HepG2 (cell line): ENCODE data around the gene CCNJL. TPM values are rescaled to one million over a fixed set of nuclear protein-coding genes. Genes with fewer than 3 reads are reported as not detected.
A peak's percentile ranks its signal among the peaks of the same experiment; 100 is the strongest.

Experiments used
- ATAC-seq: fragments of 200-7000 bp; cut with Tn5 transposase; 3 replicates; pipeline ENCODE4 v1.9.1; 2020; ENCODE audit warnings: mild to moderate bottlenecking, moderate library complexity
- BruUV-seq: library from RNA; stranded (reverse); fragments of 400-500 nt; replicated peaks from 2 replicates; lab custom pipeline; 2021; lab: Mats Ljungman, UMichigan
- CTCF ChIA-PET: fragments of 300-600 bp; formaldehyde crosslinking; extraction: SDS; loops from one replicate; lab custom pipeline; 2021; ENCODE audit warnings: low total read pairs, inconsistent platforms, low intra/inter-chr PET ratio; lab: Yijun Ruan, JAX
- POLR2A ChIA-PET: fragments of 350-600 bp; sonication (Branson Sonifier 250); formaldehyde crosslinking; loops from one replicate; lab custom pipeline; 2020; ENCODE audit warnings: antibody characterized with exemption, inconsistent platforms; lab: Yijun Ruan, JAX
- DNase-seq: peaks from one replicate; pipeline ENCODE4 v3.0.0-alpha.2; 2015; ENCODE audit warnings: low spot score
- FAIRE-seq: peaks from 3 replicates; lab custom pipeline; 2011; peaks lifted over from hg19 to GRCh38; lab: Jason Lieb, UNC
- H2AFZ ChIP-seq: one replicate; pipeline ENCODE4 v1.6.1; 2011; ENCODE audit warnings: low read length, inconsistent platforms
- H3K27ac ChIP-seq: fragments of 300-600 bp; 3 replicates; pipeline ENCODE4 v1.8.0; 2011; ENCODE audit warnings: mixed run types, mild to moderate bottlenecking, mixed read lengths, low read length, inconsistent platforms; ENCODE audit not compliant: insufficient read depth; ENCODE audit errors: extremely low read length
- H3K27me3 ChIP-seq, 2 experiments: fragments of 200-600 bp in 1 of 2; 2 replicates in 1 of 2; 3 replicates in 1 of 2; pipeline versions ENCODE4 v1.6.0 to v1.8.0; 2011; ENCODE audit warnings: low read length in 2 of 2, mild to moderate bottlenecking in 2 of 2, moderate library complexity in 2 of 2, inconsistent platforms in 1 of 2; ENCODE audit not compliant: insufficient read depth in 2 of 2, control insufficient read depth in 1 of 2
- H3K36me3 ChIP-seq, 2 experiments: fragments of 200-600 bp in 1 of 2; replicated peaks in 1 of 2; 2 replicates in 1 of 2; 3 replicates in 1 of 2; pipeline versions ENCODE4 v1.5.1 to v1.8.0; 2011; ENCODE audit warnings: low read length in 2 of 2, inconsistent platforms in 1 of 2; ENCODE audit not compliant: insufficient read depth in 2 of 2, control insufficient read depth in 1 of 2
- H3K4me1 ChIP-seq: 2 replicates; pipeline ENCODE4 v1.5.1; 2012; ENCODE audit warnings: low read length, inconsistent platforms; ENCODE audit not compliant: insufficient read depth
- H3K4me2 ChIP-seq: 2 replicates; pipeline ENCODE4 v1.6.0; 2011; ENCODE audit warnings: low read depth, low read length, inconsistent platforms
- H3K4me3 ChIP-seq, 3 experiments: fragments of 200-600 bp in 1 of 3; sonication (generic), shearing (Covaris generic) in 1 of 3; replicated peaks in 1 of 3; 2 replicates each; pipeline ENCODE4 v1.5.1; 2011 to 2016; ENCODE audit warnings: low read length in 3 of 3, inconsistent platforms in 2 of 3, low read depth in 2 of 3, mild to moderate bottlenecking in 2 of 3, control low read depth in 1 of 3, mixed read lengths in 1 of 3; ENCODE audit not compliant: insufficient read depth in 1 of 3
- H3K79me2 ChIP-seq: one replicate; pipeline ENCODE4 v1.6.1; 2011; ENCODE audit warnings: low read length, inconsistent platforms; ENCODE audit not compliant: insufficient read depth
- H3K9ac ChIP-seq: 2 replicates; pipeline ENCODE4 v1.6.0; 2011; ENCODE audit warnings: mild to moderate bottlenecking, low read depth, low read length, inconsistent platforms; ENCODE audit not compliant: insufficient read depth
- H3K9me3 ChIP-seq: 2 replicates; pipeline ENCODE4 v1.5.1; 2012; ENCODE audit warnings: mild to moderate bottlenecking, low read length
- H4K20me1 ChIP-seq: 2 replicates; pipeline ENCODE4 v1.6.0; 2011; ENCODE audit warnings: inconsistent platforms, mild to moderate bottlenecking, low read length, moderate library complexity; ENCODE audit not compliant: insufficient read depth
- CEBPG ChIP-seq: IDR thresholded peaks from 2 replicates; pipeline ENCODE4 v1.6.1; 2016
- CSRNP1 ChIP-seq: sonication (generic); formaldehyde crosslinking; IDR thresholded peaks from 2 replicates; pipeline ENCODE4 v1.8.1; 2023; ENCODE audit warnings: mild to moderate bottlenecking, missing genetic modification reagents
- FOXK1 ChIP-seq: sonication (generic); formaldehyde crosslinking; IDR thresholded peaks from 2 replicates; pipeline ENCODE4 v1.4.0; 2020; ENCODE audit warnings: low read depth, missing genetic modification reagents, borderline replicate concordance
- HMGXB4 ChIP-seq, 2 experiments: sonication (generic) in 1 of 2; formaldehyde crosslinking in 1 of 2; IDR thresholded peaks; 2 replicates each; pipeline versions ENCODE4 v1.4.0 to v1.6.1; 2018 to 2020; ENCODE audit warnings: missing genetic modification reagents in 2 of 2, borderline replicate concordance in 1 of 2, low read depth in 1 of 2, mild to moderate bottlenecking in 1 of 2, missing biosample characterization in 1 of 2
- HOXD1 ChIP-seq: sonication (generic); formaldehyde crosslinking; IDR thresholded peaks from 2 replicates; pipeline ENCODE4 v1.5.0; 2020; ENCODE audit warnings: missing genetic modification reagents
- IRF1 ChIP-seq: sonication (generic); formaldehyde crosslinking; IDR thresholded peaks from 2 replicates; pipeline ENCODE4 v1.4.0; 2020; ENCODE audit warnings: low read depth, mild to moderate bottlenecking, missing genetic modification reagents
- KLF11 ChIP-seq: IDR thresholded peaks from 2 replicates; pipeline ENCODE4 v1.6.1; 2016; ENCODE audit warnings: missing compliant biosample characterization
- NR2C2 ChIP-seq: sonication (generic); formaldehyde crosslinking; IDR thresholded peaks from 2 replicates; pipeline ENCODE4 v1.4.0; 2020; ENCODE audit warnings: missing genetic modification reagents, mild to moderate bottlenecking, moderate library complexity, borderline replicate concordance
- ZNF12 ChIP-seq: sonication (generic); formaldehyde crosslinking; IDR thresholded peaks from 2 replicates; pipeline ENCODE4 v1.5.0; 2020; ENCODE audit warnings: missing genetic modification reagents
- ZNF501 ChIP-seq: sonication (generic); formaldehyde crosslinking; IDR thresholded peaks from 2 replicates; pipeline ENCODE4 v1.5.1; 2020; ENCODE audit warnings: mild to moderate bottlenecking, moderate library complexity, missing genetic modification reagents
- ZNF577 ChIP-seq: sonication (generic); formaldehyde crosslinking; IDR thresholded peaks from 2 replicates; pipeline ENCODE4 v1.4.0; 2020; ENCODE audit warnings: mild to moderate bottlenecking, low read depth, missing genetic modification reagents, borderline replicate concordance
- ZNF646 ChIP-seq: sonication (generic); formaldehyde crosslinking; IDR thresholded peaks from 2 replicates; pipeline ENCODE4 v1.9.0; 2021; ENCODE audit warnings: mild to moderate bottlenecking, missing genetic modification reagents
- WGBS: methylation state at CpG from one replicate; pipeline ENCODE4 v1.1.6; 2017; ENCODE audit warnings: low lambda C conversion rate; 5-methylcytosine and 5-hydroxymethylcytosine counted together
- in situ Hi-C: cut with HindIII; loops from 2 replicates; pipeline ENCODE4 v1.10.0; 2017; ENCODE audit warnings: low pct_unique_long_range_greater_than_20kb; ENCODE audit not compliant: extremely low pct_ligation_motif_present
- intact Hi-C: fragments of 100-400 bp; cut with micrococcal nuclease; formaldehyde crosslinking; loops from one replicate; pipeline ENCODE4 v1.10.0; 2022; ENCODE audit not compliant: unreplicated experiment
- polyA plus RNA-seq, 8 experiments: library from polyadenylated mRNA; depleted of rRNA in 3 of 8; stranded (reverse) in 7 of 8; unstranded in 1 of 8; fragments of >200 nt; fragmentation: Illumina TruSeq in 4 of 8; extraction: Trizol in 4 of 8; gene quantifications; 2 replicates each; pipeline versions ENCODE4 v1.2.1 to v1.2.3, GENCODE V29; 2011 to 2016; ENCODE audit warnings: low read depth in 4 of 8, missing spikeins in 1 of 8, mixed read lengths in 1 of 8; ENCODE audit not compliant: insufficient read depth in 1 of 8
- total RNA-seq, 5 experiments: library from RNA; depleted of rRNA; stranded (reverse); fragments of >200 nt; fragmentation: Illumina TruSeq; extraction: Trizol; gene quantifications; 2 replicates each; pipeline ENCODE4 v1.2.3, GENCODE V29; 2016; ENCODE audit warnings: low read depth in 1 of 5

The CCNJL gene
- total and polyA plus RNA-seq, 2 of the 13 experiments (the other 11 are each of a cell fraction or from before 2014, with no cell fraction given): 1.6 to 4.4 TPM

GRCh38 chr5:160260006-160260775, 52.2 kb downstream of the CCNJL start:
- in situ Hi-C loops: no loop called here
- ChIA-PET POLR2A (no interaction called here), CTCF (no interaction called here)
- intact Hi-C loops: loop anchor here (5.0 kb wide), 1 partner anchor 57 kb away; no protein-coding TSS in a partner anchor
- Histone ChIP-seq H3K79me2 (no peaks in the 10 kb centered on the region), H3K27ac (no peak overlapping the region), H2AFZ (no peak overlapping the region), H3K9me3 (no peaks in the 10 kb centered on the region), H3K4me3 (no peak overlapping the region), H4K20me1 (no peaks in the 10 kb centered on the region), H3K36me3 (no peaks in the 10 kb centered on the region), H3K9ac (no peak overlapping the region), H3K4me1 (peaks cover 35% of the 10 kb centered on the region), H3K4me2 (0 out of 2 replicates have a peak overlapping the region, but pooled peaks have one; percentile 71), H3K27me3 (no peaks in the 10 kb centered on the region)
- ATAC-seq (peak; percentile 5; the same call in 1 of the 3 replicates), DNase-seq (no peak), FAIRE-seq (no peak)
- no TSS peak for BruUV-seq
- WGBS: 78% methylated on average over 13 of the region's 14 CpGs
- TF ChIP-seq HMGXB4 (CRISPR knock-in tag; IDR thresholded peaks at IDR 0.05; ENCODE audit: borderline replicate concordance in 1 of 2, low read depth in 1 of 2): no peak
- no peak for TF ChIP-seq IRF1 (CRISPR knock-in tag)
- no peak for TF ChIP-seq ZNF577 (CRISPR knock-in tag)
- no peak for TF ChIP-seq HOXD1 (CRISPR knock-in tag)
- no peak for TF ChIP-seq NR2C2 (CRISPR knock-in tag)
- TF ChIP-seq KLF11: no peak
- no peak for TF ChIP-seq FOXK1
- TF ChIP-seq CSRNP1 (CRISPR knock-in tag): no peak
- no peak for TF ChIP-seq CEBPG (CRISPR knock-in tag)
- no peak for TF ChIP-seq ZNF12 (CRISPR knock-in tag)
- no peak for TF ChIP-seq ZNF646 (CRISPR knock-in tag)
- TF ChIP-seq ZNF501 (CRISPR knock-in tag): no peak
